NCI-H1092 (cell line): ENCODE measurements around the gene CREM.
A peak's percentile ranks its signal among the peaks of the same experiment; 100 is the strongest.
"Not testable (repeated sequence)": the region's sequence is repeated elsewhere in the genome, so short reads cannot be mapped to it uniquely, and the experiment has no call there.

Experiments
- DNase-seq: peaks from one replicate; lab custom pipeline; 2025; lab: John Stamatoyannopoulos, UW

CREM gene

DNA sequence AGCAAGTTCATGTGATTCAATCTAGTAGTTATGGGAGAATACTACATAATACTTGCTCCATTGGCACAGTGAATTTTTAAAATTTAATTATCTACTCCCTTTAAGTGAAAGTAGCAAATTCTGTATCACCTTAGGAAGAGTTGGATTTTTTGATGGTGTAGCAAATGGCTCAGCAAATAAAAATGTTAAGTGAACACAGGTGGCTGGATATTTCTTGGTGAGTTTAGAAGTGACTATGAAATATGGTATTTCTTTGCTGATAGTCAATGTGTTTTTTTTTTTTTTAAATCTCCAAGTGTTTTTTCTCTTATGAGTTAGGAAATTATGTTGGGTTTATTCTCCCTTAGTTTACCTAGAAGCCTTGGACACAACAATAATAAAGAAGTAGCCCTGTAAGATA, 67.8 kb downstream of the CREM start:
- no peak for DNase-seq

DNA sequence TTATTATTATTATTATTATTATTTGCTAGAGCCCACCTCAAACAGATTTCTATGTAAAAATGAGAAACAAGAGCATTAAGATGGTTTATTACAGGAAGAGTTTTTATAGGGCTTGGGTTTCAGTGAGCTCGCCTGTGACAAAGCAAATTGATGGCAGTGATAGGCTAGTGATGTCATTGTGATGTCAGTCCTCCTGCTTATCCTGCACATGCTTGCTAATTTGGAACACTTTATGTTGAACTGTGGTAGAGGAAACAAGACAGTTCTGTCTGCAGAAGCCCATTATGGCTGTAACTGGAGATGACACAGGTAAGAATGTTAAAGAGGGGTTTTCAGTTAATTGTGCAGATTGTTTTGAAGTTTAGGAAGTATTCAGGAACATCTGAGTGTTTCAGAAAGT, 68.3 kb downstream of the CREM start:
- DNase-seq, result no peak

DNA sequence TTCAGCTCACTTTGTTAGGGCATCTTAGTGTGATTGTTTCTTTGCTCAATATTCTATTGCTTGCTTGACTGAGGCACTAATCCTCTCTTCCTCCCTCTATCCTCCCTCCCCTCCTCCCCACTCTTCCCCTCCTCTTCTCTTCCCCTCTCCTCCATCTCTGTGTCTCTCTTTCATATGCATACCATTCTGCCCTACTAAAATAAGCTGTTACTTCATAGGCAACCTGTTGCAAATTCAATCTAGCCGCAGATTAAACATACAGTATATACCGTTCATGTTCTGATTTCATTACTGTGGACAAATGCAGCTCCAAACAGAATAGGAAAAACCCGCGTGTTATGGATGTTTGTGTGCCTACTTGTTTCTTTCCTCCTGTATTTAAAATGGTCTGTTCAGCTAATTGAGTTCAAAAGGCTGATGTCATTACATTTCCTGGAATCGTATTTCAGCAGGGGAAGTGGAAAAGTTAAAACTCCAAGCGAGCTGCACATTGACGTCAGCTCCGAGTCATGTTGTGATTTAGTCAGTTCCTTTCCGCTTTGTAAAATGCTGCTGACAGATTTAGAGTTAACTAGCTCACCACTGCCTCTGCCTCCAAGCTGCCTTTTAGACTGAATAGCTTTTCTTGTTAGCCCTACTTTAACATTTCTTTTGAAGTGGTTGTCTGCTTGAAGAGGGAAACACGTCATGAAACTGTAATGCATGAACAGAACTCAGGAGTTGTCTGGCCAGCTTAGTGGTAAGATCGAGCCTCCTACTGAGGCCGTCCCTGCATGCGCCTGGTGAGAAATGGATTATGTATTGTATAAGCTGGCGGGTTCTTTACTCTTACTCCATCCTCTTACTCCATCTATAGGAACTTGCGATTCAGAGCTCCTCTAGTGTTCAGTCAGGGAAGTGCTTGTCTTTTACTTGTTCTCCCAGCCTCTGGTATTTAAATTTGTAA, 69.0 kb downstream of the CREM start:
- peak; percentile 45 for DNase-seq

DNA sequence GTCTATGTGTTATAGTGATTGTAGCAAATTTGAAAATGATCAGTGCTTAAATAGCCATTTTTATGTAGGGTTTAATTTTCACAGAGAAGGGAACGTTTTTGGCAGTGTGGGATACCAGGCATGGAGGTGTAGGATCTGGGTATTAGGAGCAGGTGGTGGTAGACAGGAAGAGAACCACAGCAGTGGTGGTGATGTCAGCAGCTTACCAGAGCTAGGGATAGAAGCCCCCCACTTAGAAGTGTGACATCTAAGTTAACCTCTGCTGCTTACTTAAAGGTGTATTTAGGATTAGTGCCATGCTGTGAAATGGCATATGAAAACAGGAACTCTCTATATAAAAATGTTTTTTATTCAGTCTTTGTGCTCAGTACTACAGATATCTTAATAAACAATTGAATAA, 73.8 kb downstream of the CREM start:
- no peak for DNase-seq

DNA sequence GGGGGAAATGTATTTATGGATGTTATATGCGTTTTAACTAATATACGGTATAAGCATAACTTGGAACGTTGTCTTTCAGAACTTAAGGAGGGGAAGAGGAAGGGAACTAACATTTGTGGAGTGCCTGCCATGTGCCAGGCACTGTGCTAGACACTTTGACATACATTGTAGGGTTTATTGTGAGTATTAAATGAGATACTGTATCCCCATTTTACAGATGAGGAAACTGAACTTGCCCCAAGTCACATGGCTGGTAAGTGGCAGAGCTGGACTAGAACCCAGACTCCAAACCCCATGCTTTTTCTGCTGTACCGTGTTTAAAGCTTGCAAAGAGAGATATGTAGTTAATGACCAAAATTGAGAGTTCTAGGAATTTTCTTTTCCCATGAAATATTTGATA, 74.6 kb downstream of the CREM start:
- no peak for DNase-seq

DNA sequence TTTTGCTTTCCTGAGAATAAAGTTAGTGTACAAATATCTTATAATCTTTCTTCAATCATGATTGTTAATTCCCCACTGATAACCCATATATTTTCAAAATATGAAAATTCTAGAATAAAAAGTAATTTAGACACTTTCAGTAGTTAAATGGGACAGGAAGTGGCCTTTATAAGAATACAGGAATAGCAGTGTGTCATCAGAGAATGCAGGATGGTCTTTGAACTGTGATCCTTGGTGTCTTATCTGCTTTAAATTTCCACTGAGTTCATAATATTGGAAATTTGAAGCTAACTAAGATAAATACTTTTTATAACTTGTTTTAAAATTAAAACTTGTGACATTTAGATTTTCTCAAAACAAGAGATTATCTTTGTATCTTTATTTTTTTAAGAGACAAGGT, 75.4 kb downstream of the CREM start:
- DNase-seq, result no peak

DNA sequence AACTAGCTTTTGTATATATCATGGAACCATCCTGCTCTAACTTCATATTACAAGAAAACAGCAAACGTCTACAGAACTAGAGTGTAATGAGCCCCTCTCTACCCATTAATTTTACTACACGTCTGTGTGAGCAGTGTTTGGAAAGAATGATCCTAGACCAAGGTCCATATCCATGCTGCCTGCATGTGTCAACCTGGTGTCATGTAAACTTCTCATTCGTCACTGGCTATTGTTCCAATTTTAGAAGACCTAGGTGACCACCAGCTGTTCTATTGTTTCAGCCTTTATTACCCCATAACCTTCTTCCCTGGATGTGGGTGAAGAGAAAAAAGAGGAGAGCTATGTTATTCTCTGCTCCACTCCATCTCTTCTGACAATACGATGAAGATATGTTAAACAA, 77.1 kb downstream of the CREM start:
- no peak for DNase-seq

DNA sequence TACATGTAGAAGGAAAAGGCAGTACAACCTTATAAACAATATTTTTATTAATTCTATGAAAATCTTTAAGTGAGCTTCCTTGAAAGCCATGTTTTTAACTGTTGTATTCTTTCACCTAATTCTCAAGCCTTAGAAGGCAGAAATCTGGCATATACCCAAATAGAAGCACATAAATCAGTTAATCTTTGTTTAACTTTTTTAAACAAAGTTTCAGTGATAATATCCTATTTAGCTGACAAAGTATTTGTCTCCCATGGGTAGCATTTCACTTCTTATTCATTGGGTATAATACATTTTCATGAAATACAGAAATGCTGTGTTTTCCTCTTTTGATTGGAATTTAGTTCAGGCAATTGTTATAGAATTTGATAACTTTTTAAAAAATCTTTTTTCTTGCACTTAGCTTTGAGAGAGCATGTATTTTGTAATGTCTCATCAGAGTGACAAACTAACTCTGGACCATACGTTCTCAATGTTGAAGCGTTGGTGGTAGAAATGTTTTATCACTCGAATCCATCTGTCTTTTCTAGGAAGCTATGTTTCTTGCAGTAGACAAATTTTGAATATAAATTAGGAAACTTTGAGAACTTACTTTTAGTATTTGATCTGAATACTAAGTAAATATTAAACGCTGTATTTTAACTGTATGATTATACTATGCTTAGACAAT, 78.1 kb downstream of the CREM start:
- DNase-seq, result no peak

DNA sequence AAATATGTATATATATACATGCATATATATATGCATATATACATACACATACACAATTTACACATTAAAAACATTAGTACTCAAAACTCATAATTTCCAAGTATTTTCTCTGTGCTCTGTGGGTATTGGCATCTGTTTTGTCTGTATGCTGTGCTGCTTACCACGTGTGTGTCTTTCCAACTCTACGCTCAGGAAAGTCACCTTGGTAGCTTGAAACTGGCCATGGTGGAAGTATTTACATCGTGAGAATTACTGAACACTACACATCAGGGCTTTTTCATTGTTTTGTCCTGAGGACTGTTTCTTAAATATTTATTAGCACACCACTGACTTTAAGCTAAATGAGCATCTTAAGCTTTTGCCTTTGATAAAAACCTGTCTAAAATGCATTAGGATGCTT, 79.6 kb downstream of the CREM start:
- DNase-seq, result no peak

DNA sequence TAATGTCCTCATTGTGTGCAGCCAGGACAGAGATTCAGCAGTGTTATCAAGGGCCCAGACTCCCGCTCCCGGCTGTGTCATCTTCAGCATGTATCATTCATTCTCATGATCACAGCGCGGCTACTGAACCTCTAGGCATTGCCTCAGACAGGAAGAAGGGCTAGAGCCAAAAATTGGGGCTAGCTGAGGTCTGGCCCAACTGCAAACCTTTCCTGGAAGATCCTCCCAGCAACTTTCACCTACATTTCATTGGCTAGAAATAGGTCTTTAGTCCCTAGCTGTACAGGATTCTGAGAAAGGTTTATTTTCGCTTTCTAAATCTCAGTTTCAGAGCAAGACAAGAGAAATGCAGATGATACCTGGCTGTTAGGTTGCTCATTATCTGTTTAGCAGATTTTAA, 81.9 kb downstream of the CREM start:
- DNase-seq, result no peak

DNA sequence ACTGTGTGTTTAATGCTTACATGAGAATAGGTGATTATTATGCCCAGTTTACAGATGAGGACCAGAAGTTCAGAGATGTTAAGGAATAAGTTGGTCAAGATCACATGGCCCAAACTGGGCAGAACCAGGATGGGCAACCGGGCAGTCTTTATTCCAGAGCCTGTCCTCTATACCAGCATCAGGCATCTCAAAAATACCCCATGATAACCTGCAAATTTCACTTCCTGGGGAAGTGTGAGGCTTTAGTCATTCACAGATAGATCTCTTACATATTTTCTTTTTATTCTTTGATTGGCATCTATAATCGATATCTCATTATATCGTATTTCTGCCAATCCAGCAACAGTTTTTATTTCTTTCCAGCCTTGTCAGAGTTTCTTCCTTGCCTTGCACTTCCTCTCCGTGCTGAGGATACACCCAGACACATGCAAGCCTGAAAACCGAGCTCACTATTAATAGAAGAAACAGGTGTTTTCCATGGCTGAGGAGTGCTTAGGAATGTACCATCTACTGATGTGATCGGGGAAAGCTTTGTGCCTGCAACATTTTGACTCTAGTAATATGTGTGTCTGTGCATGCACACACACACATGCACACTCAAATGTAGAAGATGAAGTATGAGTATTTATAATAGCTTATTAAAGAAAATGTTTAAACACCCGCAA, 82.4 kb downstream of the CREM start:
- DNase-seq, result no peak

DNA sequence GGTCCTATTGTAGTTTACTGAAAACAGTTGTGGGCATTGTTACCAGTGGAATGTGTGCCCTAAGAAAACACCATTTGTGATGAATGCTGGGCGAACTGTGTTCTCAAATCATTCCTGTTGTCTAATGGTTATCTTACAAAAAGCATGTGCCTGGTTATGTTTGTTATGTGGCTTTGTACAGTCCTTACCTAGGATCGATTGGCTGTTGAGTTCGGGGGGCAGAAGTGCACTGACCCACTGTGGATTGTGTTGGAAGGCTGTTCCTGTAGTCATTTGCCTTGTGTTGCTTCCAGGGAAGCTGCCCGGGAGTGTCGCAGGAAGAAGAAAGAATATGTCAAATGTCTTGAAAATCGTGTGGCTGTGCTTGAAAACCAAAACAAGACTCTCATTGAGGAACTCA, 84.3 kb downstream of the CREM start:
- DNase-seq, result no peak

DNA sequence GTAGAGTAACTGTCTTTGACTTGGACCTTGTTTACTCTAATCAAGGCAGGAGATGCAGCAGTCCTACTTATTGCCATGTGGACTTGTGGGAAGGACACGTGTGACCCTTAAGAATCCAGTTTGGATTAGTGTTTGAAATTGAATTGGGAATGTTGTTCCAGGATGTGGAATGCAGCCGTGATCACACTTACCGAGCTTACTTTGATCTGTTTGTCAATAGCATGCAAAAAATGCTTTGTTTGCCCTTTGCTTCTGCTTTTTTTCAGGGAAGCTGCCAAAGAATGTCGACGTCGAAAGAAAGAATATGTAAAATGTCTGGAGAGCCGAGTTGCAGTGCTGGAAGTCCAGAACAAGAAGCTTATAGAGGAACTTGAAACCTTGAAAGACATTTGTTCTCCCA, 84.7 kb downstream of the CREM start:
- DNase-seq, result no peak

DNA sequence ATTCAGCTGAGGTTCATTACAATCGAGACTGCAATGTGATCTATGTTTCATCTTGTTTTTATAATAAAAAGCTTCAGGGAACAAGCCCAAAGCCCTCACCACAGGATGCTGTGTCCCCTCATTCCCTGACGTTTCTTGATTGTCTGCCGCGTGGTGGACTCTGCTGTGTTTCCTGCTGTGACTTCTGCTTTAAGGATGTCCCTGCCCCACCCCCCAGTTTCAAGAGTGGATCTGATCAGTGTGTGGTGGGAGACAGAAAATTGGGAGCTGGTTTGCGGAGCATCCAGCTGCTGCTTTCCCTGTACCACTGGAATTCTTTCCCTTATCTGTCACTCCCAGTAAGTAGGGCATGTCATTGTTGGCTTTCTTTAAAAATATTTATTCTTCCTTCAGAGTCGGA, 86.2 kb downstream of the CREM start:
- DNase-seq, result no peak

DNA sequence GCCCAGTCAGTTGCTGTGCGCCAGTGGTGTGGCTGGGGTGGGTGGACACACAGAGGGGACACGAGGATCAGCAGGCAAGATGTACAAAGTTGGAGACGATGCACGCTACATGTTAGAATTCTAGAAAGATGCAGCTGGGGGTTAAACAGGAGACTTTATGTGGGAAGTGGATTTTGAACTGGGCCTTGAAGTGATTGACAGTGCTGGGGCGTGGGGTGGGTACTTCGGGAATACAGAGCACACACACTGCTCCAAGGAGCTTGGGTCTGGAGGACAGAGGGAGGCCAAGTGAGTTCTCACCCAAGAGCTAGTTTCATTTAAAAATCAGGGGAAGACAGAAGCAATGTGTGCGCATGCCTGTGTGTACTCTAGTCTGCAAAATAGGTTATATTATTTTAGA, 87.1 kb downstream of the CREM start:
- DNase-seq, result no peak

DNA sequence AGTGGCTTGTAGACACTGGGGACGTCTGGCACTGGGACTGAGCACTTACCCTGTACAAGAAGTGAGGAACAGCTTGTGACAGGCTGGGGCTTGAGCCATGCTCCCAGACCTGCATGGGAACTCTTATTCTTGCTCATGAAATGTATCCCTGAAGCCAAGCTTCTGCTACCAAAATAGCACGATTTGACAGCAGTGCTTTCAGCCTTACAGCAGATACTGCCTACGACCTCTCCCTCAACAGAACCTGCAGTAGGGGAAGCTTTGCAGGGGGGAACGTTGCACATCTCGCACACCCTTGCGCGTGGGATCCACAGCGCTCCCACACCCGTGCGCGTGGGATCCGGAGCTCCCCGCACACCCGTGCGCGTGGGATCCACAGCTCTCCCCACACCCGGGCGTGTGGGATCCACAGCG, 88.0 kb downstream of the CREM start:
- no peak for DNase-seq

DNA sequence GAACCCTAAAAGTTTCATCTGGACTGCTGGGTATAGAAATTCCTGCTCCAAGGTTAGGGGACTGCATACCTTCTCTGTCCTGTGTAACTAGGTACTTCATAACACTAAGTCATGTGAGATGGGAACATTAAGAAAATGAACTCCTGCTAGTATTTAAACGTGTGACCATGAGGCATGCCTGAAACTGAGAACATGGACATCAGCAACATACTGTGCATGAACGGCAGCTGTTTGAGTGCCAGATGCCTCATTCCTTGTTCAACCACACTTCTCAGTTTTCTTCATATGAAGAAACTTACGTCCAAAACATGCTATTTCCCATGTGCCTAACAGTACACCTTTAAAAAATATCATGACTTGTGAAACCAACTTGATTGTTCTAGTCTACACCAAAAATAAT, 88.5 kb downstream of the CREM start:
- no peak for DNase-seq

DNA sequence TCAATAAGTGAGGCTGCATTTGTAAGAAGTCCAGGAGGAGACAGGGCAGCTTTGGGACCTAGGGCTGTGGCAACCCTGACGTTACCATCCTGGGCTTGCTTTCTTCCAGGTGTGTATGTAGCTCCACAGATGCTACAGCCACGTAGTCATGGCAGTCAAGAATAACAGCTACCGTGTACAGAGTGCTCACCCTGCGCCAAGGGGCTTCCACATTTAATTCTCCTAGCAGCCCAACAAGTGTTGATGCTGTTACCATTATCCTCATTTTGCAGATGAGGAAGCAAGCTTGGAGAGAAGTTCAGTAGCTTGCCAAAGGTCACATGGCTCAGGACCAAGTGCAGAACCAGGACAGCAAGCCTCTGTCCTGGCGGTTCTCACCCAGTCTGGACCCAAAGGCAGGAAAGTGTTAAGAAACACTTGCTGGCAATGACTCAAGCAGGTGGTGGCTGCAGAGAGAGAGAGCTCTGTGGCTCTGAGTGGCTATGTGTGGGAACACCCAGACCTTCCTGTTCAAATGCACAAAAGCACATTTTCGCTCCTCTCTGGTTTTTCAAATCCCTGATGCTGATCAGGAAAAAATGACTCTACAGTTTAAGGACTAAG, 89.8 kb downstream of the CREM start:
- peak; percentile 37 for DNase-seq

DNA sequence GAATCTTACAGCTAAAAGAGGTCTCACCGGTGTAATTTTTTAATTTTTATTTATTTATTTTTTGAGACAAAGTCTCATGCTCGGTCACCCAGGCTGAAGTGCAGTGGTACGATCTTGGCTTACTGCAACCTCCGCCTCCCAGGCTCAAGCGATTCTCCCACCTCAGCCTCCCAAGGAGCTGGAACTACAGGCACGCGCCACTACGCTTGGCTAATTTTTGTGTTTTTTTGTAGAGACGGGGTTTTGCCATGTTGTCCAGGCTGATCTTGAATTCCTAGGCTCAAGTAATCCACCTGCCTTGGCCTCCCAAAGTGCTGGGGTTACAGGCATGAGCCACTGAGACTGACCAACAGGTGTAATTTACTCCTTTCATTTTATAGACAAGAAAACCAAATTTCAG, 90.3 kb downstream of the CREM start:
- DNase-seq, result not testable (repeated sequence)

DNA sequence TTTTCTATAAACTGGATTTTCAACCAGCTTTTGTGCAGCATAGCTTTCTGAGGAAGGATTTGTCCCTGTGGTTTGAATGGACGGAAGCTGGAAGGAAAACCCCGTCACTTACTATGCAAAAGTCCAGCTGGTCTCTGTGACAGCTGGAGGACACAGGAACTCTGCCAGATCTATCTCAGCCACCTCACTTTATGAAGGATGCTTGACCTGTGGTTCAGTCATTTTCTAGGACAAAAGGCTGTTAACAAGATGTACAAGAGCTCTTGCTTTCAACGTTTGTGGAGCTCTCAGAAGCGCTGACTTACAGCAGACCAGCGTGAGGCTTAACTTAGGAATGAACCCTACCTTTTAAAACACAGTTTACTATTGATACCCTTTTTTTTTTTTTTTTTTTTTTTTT, 90.8 kb downstream of the CREM start:
- DNase-seq, result peak; percentile 26

DNA sequence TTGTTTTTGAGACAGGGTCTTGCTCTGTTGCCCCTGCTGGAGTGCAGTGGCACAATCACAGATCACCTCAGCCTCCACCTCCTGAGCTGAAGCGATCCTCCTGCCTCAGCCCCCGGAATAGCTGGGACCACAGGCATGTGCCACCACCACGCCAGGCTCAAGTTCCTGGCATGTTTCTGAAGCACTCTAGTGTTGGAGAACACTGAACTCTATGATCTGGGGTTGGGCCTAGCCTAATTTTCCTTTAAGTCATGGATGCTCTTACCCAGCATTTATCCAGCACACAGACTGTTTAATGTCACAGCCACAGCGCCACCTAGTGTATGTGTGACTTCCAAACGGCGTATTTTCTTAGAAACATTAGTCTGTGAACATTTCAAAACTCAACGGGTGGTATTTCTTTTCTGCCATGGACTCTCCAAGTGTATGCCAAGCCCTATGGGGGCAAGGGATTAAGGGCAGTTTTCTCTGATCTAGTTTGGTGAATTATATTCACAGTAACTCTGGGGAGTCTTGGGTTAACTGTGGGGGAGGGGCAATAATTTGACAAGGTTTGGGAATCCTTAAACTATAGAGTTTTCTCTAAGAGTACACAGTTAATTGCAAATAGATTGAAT, 91.8 kb downstream of the CREM start:
- peak; percentile 61 for DNase-seq

DNA sequence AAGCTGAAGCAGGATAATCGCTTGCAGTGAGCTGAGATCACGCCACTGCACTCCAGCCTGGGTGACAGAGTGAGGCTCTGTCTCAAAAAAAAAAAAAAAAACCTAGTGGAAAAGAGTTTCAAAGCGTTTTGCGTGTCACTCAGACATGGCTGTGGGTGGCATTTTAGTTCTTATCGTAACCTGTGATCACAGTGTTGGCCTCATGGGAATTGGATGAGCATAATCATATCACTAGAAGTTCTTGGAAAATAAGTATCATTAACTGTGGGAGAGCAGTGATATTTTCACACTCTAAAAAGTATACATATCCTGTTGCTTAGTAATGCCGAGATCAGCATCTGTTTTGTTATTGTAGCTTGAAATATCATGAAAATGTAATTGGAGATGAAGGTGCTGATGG, 92.6 kb downstream of the CREM start:
- no peak for DNase-seq
